Mucosa of descending colon (tissue), 3 donors: ENCODE measurements around the gene EHMT1. TPM values are rescaled to one million over a fixed set of nuclear protein-coding genes. Genes with fewer than 3 reads are reported as not detected.

Experiments used
- ATAC-seq: fragments of 200-7000 bp; cut with Tn5 transposase; one replicate; pipeline ENCODE4 v1.9.1; 2020; ENCODE audit warnings: mild to moderate bottlenecking, moderate library complexity
- DNase-seq, 3 donors: peaks; one replicate each; pipeline ENCODE4 v3.0.0-alpha.2; 2020
- H3K36me3 ChIP-seq: fragments of 200-600 bp; one replicate; pipeline ENCODE4 v1.8.0; 2021; ENCODE audit warnings: low read depth, mild to moderate bottlenecking
- H3K4me1 ChIP-seq: fragments of 200-600 bp; one replicate; pipeline ENCODE4 v1.8.0; 2021; ENCODE audit warnings: low read depth, mild to moderate bottlenecking
- H3K4me3 ChIP-seq: fragments of 200-600 bp; one replicate; pipeline ENCODE4 v1.8.0; 2021; ENCODE audit warnings: mild to moderate bottlenecking
- H3K9me3 ChIP-seq: fragments of 200-600 bp; one replicate; pipeline ENCODE4 v1.8.0; 2021; ENCODE audit warnings: mild to moderate bottlenecking
- intact Hi-C, 2 donors: fragments of 100-400 bp; cut with DNase I in 1 of 2; cut with micrococcal nuclease in 1 of 2; formaldehyde crosslinking; loops; one replicate each; pipeline versions ENCODE4 v1.11.0 to v1.11.1; 2022; cut with DNase I, micrococcal nuclease
- total RNA-seq, 3 donors: library from RNA; stranded (reverse); fragmentation: NEBNext Ultra II Directional in 2 of 3; extraction: Animal tissue kit (Norgen Biotek cat#: 25700) in 2 of 3; gene quantifications; one replicate each; pipeline versions ENCODE4 v1.2.1 to v1.2.4, GENCODE V29; 2021 to 2023
- TF ChIP-seq, protein P1 (sequence below): fragments of 200-600 bp; IDR thresholded peaks from one replicate; pipeline ENCODE4 v1.8.0; 2022; ENCODE audit warnings: antibody characterized with exemption, mild to moderate bottlenecking
- donor health status: DM: no; HTN: no; CAD: no; lungs with moderate emphysema.
- donor health status: DM: no; HTN: no; CAD: no.
- donor health status: DM: no; HTN: yes; CAD: no.

Gene EHMT1
- total RNA-seq, 3 donors from 2014 or later: 78.4 to 90.8 (median 83.3) TPM

DNA sequence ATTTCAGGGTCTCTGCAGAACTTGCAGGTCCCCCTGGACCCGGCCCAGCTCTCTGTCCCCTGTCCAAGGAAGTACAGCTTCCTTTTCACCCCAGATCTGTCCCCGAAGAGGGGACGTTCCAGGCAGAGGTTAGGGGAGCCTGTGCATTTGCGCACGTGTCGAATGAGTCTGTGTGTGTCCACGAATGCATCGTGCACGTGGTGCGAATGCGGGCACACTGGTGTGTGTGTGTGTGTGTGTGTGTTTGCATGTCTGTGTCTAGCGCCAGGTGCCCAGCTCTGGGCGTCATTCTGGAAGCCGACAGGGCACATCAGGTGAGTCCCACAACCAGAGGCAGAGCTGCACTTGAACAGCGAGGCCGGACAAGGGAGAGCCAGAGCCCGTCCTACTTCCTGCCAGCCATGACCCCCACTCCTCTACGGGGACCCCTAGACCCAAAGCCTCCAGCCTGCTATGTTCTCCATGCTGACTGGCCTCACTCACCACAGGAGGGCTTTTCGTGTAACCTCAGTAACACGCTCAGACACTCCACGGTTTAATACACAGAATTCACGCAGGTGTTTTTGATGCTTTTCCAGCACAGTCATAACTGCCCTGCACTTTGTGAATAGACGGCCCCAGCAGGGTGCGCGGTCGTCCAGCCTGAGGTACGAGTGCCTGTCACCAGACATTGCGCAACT, 217.5 kb downstream of the EHMT1 start:
- ATAC-seq: peak; percentile 12
- Histone ChIP-seq H3K36me3 (peaks cover 5% of the 10 kb centered on the region), H3K4me3 (no peak overlapping the region), H3K4me1 (no peaks in the 10 kb centered on the region), H3K9me3 (no peaks in the 10 kb centered on the region)
- intact Hi-C loops: no loop called here
- TF ChIP-seq, protein P1, sequence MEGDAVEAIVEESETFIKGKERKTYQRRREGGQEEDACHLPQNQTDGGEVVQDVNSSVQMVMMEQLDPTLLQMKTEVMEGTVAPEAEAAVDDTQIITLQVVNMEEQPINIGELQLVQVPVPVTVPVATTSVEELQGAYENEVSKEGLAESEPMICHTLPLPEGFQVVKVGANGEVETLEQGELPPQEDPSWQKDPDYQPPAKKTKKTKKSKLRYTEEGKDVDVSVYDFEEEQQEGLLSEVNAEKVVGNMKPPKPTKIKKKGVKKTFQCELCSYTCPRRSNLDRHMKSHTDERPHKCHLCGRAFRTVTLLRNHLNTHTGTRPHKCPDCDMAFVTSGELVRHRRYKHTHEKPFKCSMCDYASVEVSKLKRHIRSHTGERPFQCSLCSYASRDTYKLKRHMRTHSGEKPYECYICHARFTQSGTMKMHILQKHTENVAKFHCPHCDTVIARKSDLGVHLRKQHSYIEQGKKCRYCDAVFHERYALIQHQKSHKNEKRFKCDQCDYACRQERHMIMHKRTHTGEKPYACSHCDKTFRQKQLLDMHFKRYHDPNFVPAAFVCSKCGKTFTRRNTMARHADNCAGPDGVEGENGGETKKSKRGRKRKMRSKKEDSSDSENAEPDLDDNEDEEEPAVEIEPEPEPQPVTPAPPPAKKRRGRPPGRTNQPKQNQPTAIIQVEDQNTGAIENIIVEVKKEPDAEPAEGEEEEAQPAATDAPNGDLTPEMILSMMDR: no peak
- DNase-seq: no peak

DNA sequence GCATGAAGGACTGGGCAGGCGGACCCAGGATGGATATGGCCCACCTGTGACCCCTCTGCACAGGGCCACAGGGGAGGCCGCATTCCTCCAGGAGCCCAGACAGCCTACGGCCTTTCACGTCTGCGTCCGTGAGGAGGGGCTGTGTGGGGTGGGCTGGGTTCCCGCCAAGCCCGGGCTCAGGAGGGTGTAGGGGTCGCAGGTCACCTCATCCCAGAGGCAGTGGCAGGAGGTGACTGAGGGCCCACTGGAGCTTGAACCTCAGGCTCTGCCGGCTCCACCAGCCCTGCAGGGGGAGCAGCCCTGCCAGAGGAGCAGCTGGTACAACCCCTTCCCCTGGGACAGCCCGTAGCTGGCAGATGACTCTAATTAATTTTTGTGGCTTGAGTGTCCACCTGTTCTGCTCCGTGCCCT, 218.0 kb downstream of the EHMT1 start:
- TF ChIP-seq, protein P1: no peak

DNA sequence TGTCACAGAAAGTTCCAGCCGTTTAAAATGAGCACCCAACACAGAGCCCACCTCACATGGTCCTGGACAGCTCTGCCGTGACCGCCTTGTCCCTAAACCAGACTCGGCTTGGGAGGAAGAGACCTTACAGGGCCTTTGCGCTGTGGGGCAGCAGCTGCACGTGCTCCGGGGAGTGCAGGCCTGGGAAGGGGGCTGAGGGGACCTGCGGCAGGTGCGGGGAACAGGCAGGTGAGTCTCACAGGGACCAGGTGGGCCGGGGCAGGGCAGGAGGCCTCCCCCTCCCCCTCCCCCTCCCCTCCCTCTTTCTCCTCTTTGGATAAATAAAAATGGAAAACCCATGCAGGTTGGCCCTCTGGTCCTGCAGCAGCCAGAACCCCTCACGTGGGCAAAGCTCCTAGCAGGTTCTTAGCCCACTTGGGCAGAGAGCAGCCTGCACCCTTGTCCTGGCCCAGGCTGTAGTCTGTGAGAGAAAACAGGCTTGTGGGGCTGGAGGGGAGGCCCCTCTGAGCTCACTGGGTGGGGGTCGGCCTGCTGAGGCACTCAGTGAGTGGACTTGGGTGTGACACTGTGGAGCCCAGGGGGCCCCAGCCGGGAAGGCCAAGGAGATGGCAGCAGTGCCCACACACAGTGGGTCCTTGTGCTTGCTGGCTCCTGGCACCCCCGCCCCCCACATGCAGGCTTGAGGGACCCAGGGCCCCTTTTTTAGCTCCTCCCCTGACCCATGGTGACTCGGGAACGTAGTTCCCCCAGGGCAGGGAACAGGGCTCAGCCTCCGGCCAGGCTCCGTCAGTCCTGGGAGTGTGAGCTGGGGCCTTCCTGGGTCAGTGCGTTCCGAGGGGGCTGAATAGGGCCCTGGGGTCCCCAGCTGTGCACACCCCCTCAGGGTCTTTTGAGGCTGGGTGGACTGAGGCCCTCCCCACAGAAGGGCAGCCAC, 218.8 kb downstream of the EHMT1 start:
- intact Hi-C loops: no loop called here
- H3K36me3 ChIP-seq: peaks cover 5% of the 10 kb centered on the region
- no peaks in the 10 kb centered on the region for H3K4me1 ChIP-seq
- ATAC-seq (peak; percentile 8), DNase-seq (no peak)
- no peak overlapping the region for H3K4me3 ChIP-seq
- TF ChIP-seq, protein P1: no peak
- H3K9me3 ChIP-seq: no peaks in the 10 kb centered on the region

More for the DNA sequence above, 218.0 kb downstream of the EHMT1 start:
- ATAC-seq: no peak
- no peak overlapping the region for H3K4me3 ChIP-seq
- DNase-seq: no peak
- H3K36me3 ChIP-seq: peaks cover 5% of the 10 kb centered on the region
- no peaks in the 10 kb centered on the region for H3K4me1 ChIP-seq
- intact Hi-C loops: no loop called here
- no peaks in the 10 kb centered on the region for H3K9me3 ChIP-seq

DNA sequence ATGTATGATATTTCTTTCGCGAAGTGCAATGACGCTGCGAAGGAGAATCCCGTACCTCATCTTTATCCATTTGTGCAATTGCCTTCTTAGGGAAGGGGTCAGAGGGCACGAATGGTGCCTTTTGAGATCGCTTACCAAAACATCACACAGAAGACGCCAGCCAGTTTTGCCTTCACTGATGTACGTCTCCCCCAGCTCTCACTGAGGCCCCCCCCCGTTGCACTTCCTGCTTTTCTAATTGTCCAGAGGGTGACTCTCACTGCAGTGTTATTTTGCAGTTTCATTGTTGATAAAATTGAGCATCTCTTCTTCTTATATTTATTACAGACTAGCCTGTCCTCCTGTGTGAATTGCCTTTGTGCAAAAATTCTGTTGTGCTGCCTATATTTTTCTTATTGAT, 219.8 kb downstream of the EHMT1 start:
- TF ChIP-seq, protein P1: no peak
- Histone ChIP-seq H3K4me3 (no peak overlapping the region), H3K9me3 (no peaks in the 10 kb centered on the region), H3K4me1 (no peaks in the 10 kb centered on the region), H3K36me3 (peaks cover 5% of the 10 kb centered on the region)
- intact Hi-C loops: no loop called here
- DNase-seq (no peak), ATAC-seq (no peak)

DNA sequence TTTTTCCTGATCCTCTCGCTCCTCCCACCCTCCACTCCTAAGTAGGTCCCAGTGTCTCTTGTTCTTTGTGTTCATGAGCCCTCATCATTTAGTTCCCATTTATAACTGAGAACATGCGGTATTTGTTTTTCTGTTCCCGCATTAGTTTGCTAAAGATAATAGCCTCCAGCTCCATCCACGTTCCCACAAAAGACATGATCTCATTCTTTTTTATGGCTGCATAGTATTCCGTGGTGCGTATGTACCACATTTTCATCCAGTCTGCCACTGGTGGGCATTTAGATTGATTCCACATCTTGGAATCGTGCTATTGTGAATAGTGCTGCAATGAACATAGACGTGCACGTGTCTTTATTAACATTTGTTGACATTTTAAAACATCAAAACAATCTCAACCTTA, 224.6 kb downstream of the EHMT1 start:
- TF ChIP-seq, protein P1: no peak
- no peaks in the 10 kb centered on the region for H3K36me3 ChIP-seq
- intact Hi-C loops: no loop called here

More for the DNA sequence above, 224.6 kb downstream of the EHMT1 start:
- no peaks in the 10 kb centered on the region for H3K4me1 ChIP-seq
- ATAC-seq (no peak), DNase-seq (no peak)
- H3K4me3 ChIP-seq: no peak overlapping the region
- H3K9me3 ChIP-seq: no peaks in the 10 kb centered on the region
